H9 (cell line): ENCODE measurements around the gene IFT57. TPM values are rescaled to one million over a fixed set of nuclear protein-coding genes. Genes with fewer than 3 reads are reported as not detected.

Experiments used
- DNase-seq: peaks from one replicate; pipeline ENCODE4 v3.0.0-alpha.2; 2017
- H2AFZ ChIP-seq: one replicate; pipeline ENCODE4 v1.6.1; 2013; ENCODE audit warnings: mild to moderate bottlenecking, low read length, control low read depth, moderate library complexity
- H2AK5ac ChIP-seq: 2 replicates; pipeline ENCODE4 v1.6.1; 2013; ENCODE audit warnings: low read length, control low read depth, mixed read lengths; ENCODE audit not compliant: insufficient read length
- H2BK120ac ChIP-seq: one replicate; pipeline ENCODE4 v1.6.1; 2013; ENCODE audit warnings: low read depth, mild to moderate bottlenecking, low read length, control low read depth, inconsistent platforms; ENCODE audit not compliant: poor library complexity, severe bottlenecking
- H2BK12ac ChIP-seq: 2 replicates; pipeline ENCODE4 v1.6.1; 2013; ENCODE audit warnings: low read length, control low read depth, mixed read lengths, low read depth; ENCODE audit not compliant: insufficient read length
- H2BK15ac ChIP-seq: 2 replicates; pipeline ENCODE4 v1.6.1; 2013; ENCODE audit warnings: low read depth, low read length, control low read depth
- H2BK20ac ChIP-seq: one replicate; pipeline ENCODE4 v1.6.1; 2013; ENCODE audit warnings: low read depth, mild to moderate bottlenecking, low read length, control low read depth, inconsistent platforms; ENCODE audit not compliant: poor library complexity, severe bottlenecking
- H2BK5ac ChIP-seq: 2 replicates; pipeline ENCODE4 v1.6.1; 2013; ENCODE audit warnings: low read length, control low read depth, mixed read lengths; ENCODE audit not compliant: insufficient read length
- H3K14ac ChIP-seq: 2 replicates; pipeline ENCODE4 v1.6.1; 2013; ENCODE audit warnings: low read length, control low read depth; ENCODE audit not compliant: insufficient read depth
- H3K18ac ChIP-seq: 2 replicates; pipeline ENCODE4 v1.6.1; 2013; ENCODE audit warnings: low read depth, mild to moderate bottlenecking, mixed read lengths, low read length, control low read depth; ENCODE audit not compliant: insufficient read length
- H3K23ac ChIP-seq: 2 replicates; pipeline ENCODE4 v1.6.1; 2013; ENCODE audit warnings: low read length, control low read depth, mixed read lengths, low read depth; ENCODE audit not compliant: insufficient read length
- H3K23me2 ChIP-seq: 2 replicates; pipeline ENCODE4 v1.6.1; 2013; ENCODE audit warnings: low read depth, mild to moderate bottlenecking, mixed read lengths, low read length, control low read depth; ENCODE audit not compliant: insufficient read length, poor library complexity, severe bottlenecking
- H3K27ac ChIP-seq: 2 replicates; pipeline ENCODE4 v1.5.1; 2013; ENCODE audit warnings: low read length, control low read depth, mixed read lengths, low read depth; ENCODE audit not compliant: insufficient read length
- H3K27me3 ChIP-seq: 2 replicates; pipeline ENCODE4 v1.6.1; 2013; ENCODE audit warnings: low read length, control low read depth, inconsistent platforms; ENCODE audit not compliant: insufficient read depth
- H3K4ac ChIP-seq: 2 replicates; pipeline ENCODE4 v1.6.1; 2013; ENCODE audit warnings: low read depth, mild to moderate bottlenecking, control low read depth, inconsistent platforms, low read length, moderate library complexity
- H3K4me1 ChIP-seq: 2 replicates; pipeline ENCODE4 v1.6.1; 2013; ENCODE audit warnings: low read length, control low read depth, inconsistent platforms; ENCODE audit not compliant: insufficient read depth
- H3K4me2 ChIP-seq: 2 replicates; pipeline ENCODE4 v1.6.1; 2013; ENCODE audit warnings: low read length, control low read depth, mixed read lengths; ENCODE audit not compliant: insufficient read length, insufficient read depth
- H3K56ac ChIP-seq: 2 replicates; pipeline ENCODE4 v1.6.1; 2013; ENCODE audit warnings: low read depth, mild to moderate bottlenecking, mixed read lengths, low read length, control low read depth; ENCODE audit not compliant: insufficient read length
- H3K79me1 ChIP-seq: 2 replicates; pipeline ENCODE4 v1.6.1; 2013; ENCODE audit warnings: low read depth, mild to moderate bottlenecking, moderate library complexity, low read length, control low read depth, inconsistent platforms; ENCODE audit not compliant: insufficient read depth, poor library complexity, severe bottlenecking
- H3K79me2 ChIP-seq: 2 replicates; pipeline ENCODE4 v1.6.1; 2013; ENCODE audit warnings: low read length, control low read depth, inconsistent platforms; ENCODE audit not compliant: insufficient read depth
- H3K9ac ChIP-seq: 2 replicates; pipeline ENCODE4 v1.6.1; 2013; ENCODE audit warnings: low read length, control low read depth, mixed read lengths; ENCODE audit not compliant: insufficient read length; ENCODE audit errors: extremely low read depth
- H3K9me3 ChIP-seq: one replicate; pipeline ENCODE4 v1.6.1; 2013; ENCODE audit warnings: low read depth, low read length, inconsistent platforms; ENCODE audit not compliant: control insufficient read depth
- H3T11ph ChIP-seq: one replicate; pipeline ENCODE4 v1.6.1; 2013; ENCODE audit warnings: mild to moderate bottlenecking, low read length, control low read depth, inconsistent platforms
- H4K20me1 ChIP-seq: one replicate; pipeline ENCODE4 v1.6.1; 2013; ENCODE audit not compliant: control insufficient read depth, insufficient read length, insufficient read depth
- H4K5ac ChIP-seq: 2 replicates; pipeline ENCODE4 v1.6.1; 2013; ENCODE audit warnings: low read depth, mild to moderate bottlenecking, mixed read lengths, low read length, control low read depth; ENCODE audit not compliant: insufficient read length
- H4K8ac ChIP-seq: replicated peaks from 2 replicates; pipeline ENCODE4 v1.6.1; 2013; ENCODE audit warnings: low read length, control low read depth, mixed read lengths, low read depth; ENCODE audit not compliant: insufficient read length
- H4K91ac ChIP-seq: 2 replicates; pipeline ENCODE4 v1.6.1; 2013; ENCODE audit warnings: low read depth, mild to moderate bottlenecking, moderate library complexity, mixed read lengths, low read length, control low read depth; ENCODE audit not compliant: insufficient read length
- H3K27ac Mint-ChIP-seq, 3 experiments: 2 replicates in 2 of 3; 3 replicates in 1 of 3; pipeline ENCODE4 v1.8.0; 2020 to 2021; ENCODE audit warnings: mixed read lengths in 3 of 3, mild to moderate bottlenecking in 1 of 3, moderate library complexity in 1 of 3
- H3K27me3 Mint-ChIP-seq: 2 replicates; pipeline ENCODE4 v1.8.0; 2021; ENCODE audit warnings: low read depth, mild to moderate bottlenecking, moderate library complexity, mixed read lengths
- H3K36me3 Mint-ChIP-seq, 3 experiments: 2 replicates in 2 of 3; 3 replicates in 1 of 3; pipeline ENCODE4 v1.8.0; 2020 to 2021; ENCODE audit warnings: low read depth in 3 of 3, mixed read lengths in 3 of 3; ENCODE audit not compliant: insufficient read depth in 1 of 3
- H3K4me1 Mint-ChIP-seq, 2 experiments: 2 replicates each; pipeline ENCODE4 v1.8.0; 2020; ENCODE audit warnings: mixed read lengths in 2 of 2
- H3K4me3 Mint-ChIP-seq, 2 experiments: 2 replicates in 1 of 2; 3 replicates in 1 of 2; pipeline ENCODE4 v1.8.0; 2020 to 2021; ENCODE audit warnings: mild to moderate bottlenecking in 2 of 2, mixed read lengths in 2 of 2, moderate library complexity in 1 of 2
- H3K9me3 Mint-ChIP-seq, 2 experiments: 2 replicates in 1 of 2; 3 replicates in 1 of 2; pipeline ENCODE4 v1.8.0; 2020; ENCODE audit warnings: mild to moderate bottlenecking in 2 of 2, mixed read lengths in 2 of 2, moderate library complexity in 1 of 2
- WGBS: extraction: QIAGEN DNeasy Blood & Tissue Kit; methylation state at CpG from one replicate; pipeline ENCODE4 v1.1.7; 2013; ENCODE audit warnings: missing lambda C conversion rate, low lambda C conversion rate, mixed read lengths; ENCODE audit not compliant: insufficient read length; ENCODE audit errors: extremely low coverage; 5-methylcytosine and 5-hydroxymethylcytosine counted together
- total RNA-seq: library from RNA; stranded (reverse); gene quantifications from 2 replicates; pipeline ENCODE4 v1.2.1, GENCODE V29; 2021
- TF ChIP-seq, protein P1 (sequence below): fragments of 200-600 bp; sonication (generic); conservative IDR thresholded peaks from 3 replicates; pipeline ENCODE4 v1.8.0; 2021; ENCODE audit warnings: antibody characterized with exemption, mild to moderate bottlenecking

Gene IFT57
- total RNA-seq, 1 experiment from 2014 or later, result 21.4 TPM

GRCh38 chr3:108184824-108185223, 37.4 kb downstream of the IFT57 start:
- Histone ChIP-seq H4K91ac (no peak overlapping the region), H3T11ph (no peak overlapping the region), H3K14ac (no peak overlapping the region), H3K4ac (no peak overlapping the region), H3K23me2 (no peaks in the 10 kb centered on the region), H3K79me2 (no peaks in the 10 kb centered on the region), H2BK120ac (no peak overlapping the region), H3K9ac (no peak overlapping the region), H4K5ac (no peak overlapping the region), H4K8ac (no peak overlapping the region), H3K23ac (no peak overlapping the region), H3K27me3 (no peaks in the 10 kb centered on the region), H3K56ac (no peak overlapping the region), H3K18ac (no peak overlapping the region), H3K79me1 (no peaks in the 10 kb centered on the region), H2BK5ac (no peak overlapping the region), H2AFZ (no peak overlapping the region), H3K4me1 (no peaks in the 10 kb centered on the region), H4K20me1 (no peaks in the 10 kb centered on the region), H3K4me2 (no peak overlapping the region), H2BK12ac (no peak overlapping the region), H2BK20ac (no peak overlapping the region), H2AK5ac (no peak overlapping the region), H3K9me3 (no peaks in the 10 kb centered on the region), H3K27ac (no peak overlapping the region), H2BK15ac (no peak overlapping the region)
- Mint-ChIP-seq H3K9me3 (no peaks in the 10 kb centered on the region; a peak in 2 of 5 replicates), H3K4me1 (peaks cover 5 to 7% of the 10 kb centered on the region in 2 experiments), H3K4me3 (no peak overlapping the region), H3K27me3 (no peaks in the 10 kb centered on the region), H3K36me3 (peaks cover 0 to under 1% (median under 1%) of the 10 kb centered on the region in 3 experiments; a peak in 4 of 7 replicates), H3K27ac (no peak overlapping the region)
- no peak for DNase-seq
- WGBS, result no CpG with 5 or more reads among the region's 3 CpGs
- TF ChIP-seq, protein P1, sequence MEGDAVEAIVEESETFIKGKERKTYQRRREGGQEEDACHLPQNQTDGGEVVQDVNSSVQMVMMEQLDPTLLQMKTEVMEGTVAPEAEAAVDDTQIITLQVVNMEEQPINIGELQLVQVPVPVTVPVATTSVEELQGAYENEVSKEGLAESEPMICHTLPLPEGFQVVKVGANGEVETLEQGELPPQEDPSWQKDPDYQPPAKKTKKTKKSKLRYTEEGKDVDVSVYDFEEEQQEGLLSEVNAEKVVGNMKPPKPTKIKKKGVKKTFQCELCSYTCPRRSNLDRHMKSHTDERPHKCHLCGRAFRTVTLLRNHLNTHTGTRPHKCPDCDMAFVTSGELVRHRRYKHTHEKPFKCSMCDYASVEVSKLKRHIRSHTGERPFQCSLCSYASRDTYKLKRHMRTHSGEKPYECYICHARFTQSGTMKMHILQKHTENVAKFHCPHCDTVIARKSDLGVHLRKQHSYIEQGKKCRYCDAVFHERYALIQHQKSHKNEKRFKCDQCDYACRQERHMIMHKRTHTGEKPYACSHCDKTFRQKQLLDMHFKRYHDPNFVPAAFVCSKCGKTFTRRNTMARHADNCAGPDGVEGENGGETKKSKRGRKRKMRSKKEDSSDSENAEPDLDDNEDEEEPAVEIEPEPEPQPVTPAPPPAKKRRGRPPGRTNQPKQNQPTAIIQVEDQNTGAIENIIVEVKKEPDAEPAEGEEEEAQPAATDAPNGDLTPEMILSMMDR, result no peak
